HG03432 (cell line): ENCODE measurements around the gene CDCA8.
"Not testable (repeated sequence)": the region's sequence is repeated elsewhere in the genome, so short reads cannot be mapped to it uniquely, and the experiment has no call there.

Source experiments
- ATAC-seq: cut with Tn5 transposase; IDR thresholded peaks from one replicate; pipeline ENCODE4 v1.9.1; 2021; ENCODE audit warnings: mild to moderate bottlenecking, moderate library complexity; ENCODE audit not compliant: unreplicated experiment

Gene CDCA8

DNA sequence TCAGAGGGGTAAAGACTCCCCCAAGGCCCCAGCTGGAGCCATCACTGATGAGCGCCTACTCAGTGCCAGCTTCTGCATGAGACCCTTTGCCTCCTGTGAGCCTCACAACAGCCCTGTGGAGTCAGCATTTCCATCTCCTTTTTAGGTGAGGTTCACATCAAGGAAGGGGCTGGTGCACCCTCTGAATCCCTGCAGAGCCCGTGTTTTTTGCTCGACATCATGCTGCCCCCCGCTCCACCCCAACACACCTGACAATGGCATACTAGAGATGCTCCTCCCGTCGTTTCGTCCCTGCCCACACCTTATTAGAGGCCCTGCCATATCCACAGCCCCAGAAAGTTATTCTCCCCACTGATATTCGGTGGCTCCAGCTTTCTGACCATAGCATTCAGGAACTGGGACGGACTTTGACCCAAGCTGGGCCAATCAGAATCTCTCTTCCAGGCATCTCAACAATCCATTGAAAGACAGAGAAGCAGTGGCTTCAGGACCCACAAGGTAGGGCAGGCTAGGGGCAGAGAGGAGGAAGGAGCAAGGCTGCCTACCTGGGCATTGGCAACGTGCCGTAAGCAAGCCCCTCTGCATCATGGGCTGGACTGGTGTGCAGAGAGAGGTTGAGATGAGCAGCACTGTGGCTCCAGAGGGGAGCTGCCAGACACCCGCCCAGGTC is 39.9 kb downstream of the CDCA8 start:
- no peak for ATAC-seq

DNA sequence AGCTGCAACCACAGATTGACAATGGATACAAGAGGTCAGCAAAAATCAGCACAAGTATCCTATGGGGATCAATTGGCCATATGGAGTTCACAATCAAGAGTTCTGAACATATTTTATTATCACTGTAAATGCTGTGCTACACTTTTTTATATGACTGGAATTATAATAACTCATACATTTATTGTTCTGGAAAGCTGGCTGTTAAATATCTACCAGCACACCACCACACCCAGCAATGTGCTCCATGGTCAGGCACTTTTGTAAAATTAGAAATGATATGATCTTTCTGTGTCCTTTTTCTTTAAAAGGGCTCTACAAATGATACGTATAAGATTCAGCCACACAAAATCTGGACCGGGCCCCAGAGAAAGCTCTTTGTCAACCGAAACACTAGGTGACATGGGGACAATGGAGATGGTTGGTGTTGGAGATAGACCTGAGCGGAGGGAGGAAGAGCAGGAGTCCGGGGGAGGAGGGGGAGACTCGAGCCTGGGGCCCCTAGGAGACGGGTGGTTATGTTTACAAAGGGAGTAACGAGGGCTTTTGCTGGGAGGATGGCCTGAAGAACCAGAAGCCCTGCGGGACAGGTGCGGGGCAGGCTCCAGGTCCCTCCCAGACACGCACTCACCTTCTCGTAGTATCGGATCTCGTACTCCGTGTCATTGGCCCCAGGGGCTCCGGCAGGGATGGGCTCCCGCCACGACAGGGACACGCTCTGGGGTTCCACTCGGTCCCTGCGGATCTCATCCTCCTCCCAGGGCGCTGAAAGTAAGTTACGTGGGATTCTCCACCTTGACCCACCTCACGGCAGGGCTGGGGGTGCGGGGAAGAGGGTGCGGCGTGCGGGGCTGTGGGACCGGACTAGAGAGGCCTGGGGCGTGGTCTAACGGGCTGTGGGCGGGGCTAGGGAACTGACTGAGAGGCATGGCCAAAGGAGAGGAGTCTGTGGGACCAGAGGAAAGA is 42.6 kb downstream of the CDCA8 start:
- ATAC-seq: no peak

DNA sequence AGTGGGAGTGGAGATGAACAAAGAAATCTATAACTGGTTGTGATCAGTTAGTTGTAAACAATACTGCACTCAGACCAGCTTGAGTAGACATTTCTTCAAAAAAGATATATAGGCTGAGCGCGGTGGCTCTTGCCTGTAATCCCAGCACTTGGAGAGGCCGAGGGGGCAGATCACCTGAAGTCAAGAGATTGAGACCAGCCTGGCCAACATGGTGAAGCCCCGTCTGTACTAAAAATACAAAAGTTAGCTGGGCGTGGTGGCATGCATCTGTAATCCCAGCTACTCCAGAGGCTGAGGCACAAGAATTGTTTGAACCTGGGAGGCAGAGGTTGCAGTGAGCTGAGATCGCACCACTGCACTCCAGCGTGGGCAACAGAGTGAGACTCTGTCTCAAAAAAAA is 45.7 kb downstream of the CDCA8 start:
- ATAC-seq: not testable (repeated sequence)

GRCh38 chr1:37738619-37739018 is 46.3 kb downstream of the CDCA8 start:
- not testable (repeated sequence) for ATAC-seq

DNA sequence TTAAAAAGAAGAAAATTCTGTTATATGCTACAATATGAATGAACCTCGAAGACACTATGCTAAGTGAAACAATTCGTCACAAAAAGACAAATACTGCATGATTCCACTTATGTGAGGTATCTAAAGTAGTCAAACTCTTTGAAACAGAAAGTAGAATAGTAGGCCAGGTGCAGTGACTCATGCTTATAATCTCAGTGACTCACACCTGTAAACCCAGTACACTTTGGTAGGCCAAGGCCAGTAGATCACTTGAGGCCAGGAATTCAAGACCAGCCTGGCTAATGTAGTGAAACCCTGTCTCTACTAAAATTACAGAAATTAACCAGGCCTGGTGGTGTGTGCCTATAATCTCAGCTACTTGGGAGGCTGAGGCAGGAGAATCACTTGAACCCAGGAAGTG is 46.9 kb downstream of the CDCA8 start:
- no peak for ATAC-seq

DNA sequence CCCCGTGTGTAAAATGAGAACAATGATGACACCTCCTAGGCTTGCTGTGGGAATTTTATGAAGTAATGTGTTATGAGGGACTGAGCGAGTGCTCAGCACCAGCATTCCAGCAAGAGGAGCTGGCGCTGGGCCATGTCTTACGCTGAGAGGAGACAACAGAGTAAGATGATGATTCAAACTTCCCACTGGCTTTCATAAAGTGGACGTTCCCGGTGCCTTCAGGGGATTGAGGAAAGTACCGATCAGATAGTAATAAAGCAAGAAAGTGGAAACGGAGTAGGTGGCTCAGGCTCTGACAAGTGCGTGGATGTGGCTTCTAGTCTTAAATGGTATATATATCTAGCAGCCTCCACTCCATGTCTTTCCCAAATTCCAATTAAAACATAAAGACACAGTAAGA is 48.8 kb downstream of the CDCA8 start:
- ATAC-seq: no peak

- ATAC-seq: no peak
These were observed 49.3 kb downstream of the CDCA8 start for GRCh38 chr1:37741662-37742061.

- no peak for ATAC-seq
These were observed 54.5 kb downstream of the CDCA8 start for GRCh38 chr1:37746806-37747205.

- no peak for ATAC-seq
These were observed 56.2 kb downstream of the CDCA8 start for GRCh38 chr1:37748565-37748964.

DNA sequence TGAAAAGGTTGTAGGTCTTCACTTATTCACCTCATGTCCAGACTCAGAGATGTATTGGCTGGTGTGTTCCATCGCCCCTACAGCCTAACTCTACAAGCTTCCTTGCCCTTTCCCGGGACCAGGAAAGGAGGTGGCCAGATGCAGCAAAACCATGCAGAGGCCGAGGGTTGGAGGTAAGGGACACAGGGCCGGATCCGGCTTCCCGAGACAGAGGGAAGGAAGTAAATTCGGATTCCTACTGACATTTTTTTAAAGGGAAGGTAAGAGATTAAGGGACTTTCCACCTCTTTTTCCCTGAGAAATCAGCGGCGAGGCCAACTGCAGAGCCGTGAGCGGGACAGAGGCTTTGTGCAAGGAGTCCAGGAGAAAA is 59.9 kb downstream of the CDCA8 start:
- ATAC-seq: no peak

DNA sequence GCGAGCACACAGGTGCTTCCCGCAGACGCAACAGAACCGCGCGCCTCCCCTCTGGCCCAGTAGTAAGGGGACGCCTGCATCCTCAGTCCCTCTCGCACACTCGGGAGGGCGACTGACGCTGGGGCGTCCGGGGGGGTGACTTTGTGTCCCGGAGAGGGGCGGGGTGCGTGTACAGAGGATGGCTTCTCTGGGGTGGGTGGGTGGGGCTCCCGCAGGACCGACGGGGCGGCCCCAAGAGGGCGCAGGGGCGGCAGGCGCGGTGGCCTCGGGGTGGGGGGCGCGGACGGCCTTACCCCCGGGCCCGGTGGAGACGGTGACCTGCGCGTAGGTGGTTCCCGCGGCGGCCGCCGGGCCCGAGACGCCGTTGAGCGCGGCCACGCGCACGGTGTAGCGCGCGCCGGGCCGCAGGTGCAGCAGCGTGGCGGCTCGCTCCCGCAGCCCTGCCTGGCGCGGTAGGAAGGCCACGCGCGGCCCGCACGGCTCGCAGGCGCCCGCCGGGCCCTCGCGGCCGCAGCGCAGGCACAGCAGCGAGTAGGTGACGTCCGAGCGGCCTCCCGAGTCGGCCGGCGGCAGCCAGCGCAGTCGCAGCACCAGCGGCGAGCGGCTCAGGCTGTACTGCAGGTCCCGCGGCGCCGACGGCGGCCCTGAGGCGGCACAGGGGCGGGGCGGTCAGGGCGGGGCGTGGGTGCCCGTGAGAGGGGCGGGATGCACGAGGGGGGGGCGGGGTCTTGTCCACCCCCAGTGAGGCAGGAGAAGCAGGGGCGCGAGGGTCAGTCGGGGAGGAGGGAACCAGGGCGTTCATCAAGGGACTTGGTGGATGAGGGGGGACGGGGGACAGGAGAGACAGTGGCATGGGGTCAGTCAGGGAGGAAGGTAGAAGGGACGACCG is 60.5 kb downstream of the CDCA8 start:
- ATAC-seq: no peak

- ATAC-seq: no peak
These were observed 61.4 kb downstream of the CDCA8 start for GRCh38 chr1:37753473-37754321.

DNA sequence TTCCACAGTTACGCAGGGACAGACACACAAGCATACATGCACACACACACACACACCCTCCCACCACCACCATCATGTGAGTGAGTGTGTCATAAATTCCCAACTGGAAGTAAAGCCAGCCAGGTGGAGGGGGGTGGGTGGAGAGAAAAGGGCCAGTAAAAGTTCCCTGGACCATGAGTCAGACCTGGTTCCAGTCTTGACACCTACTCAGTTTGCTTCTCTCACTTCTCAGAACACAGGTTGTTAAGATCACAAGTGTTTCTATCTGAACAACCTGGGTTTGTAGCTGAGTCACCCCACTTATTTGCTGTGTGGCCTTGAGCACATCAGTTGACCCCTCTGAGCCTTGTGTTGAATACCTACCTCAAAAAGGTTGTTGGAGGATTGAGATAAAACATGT is 63.0 kb downstream of the CDCA8 start:
- no peak for ATAC-seq

GRCh38 chr1:37755951-37756560 is 63.7 kb downstream of the CDCA8 start:
- no peak for ATAC-seq
